HFF-Myc (cell line): ENCODE results near the gene RTP5.

ENCODE experiments used
- DNase-seq: peaks from one replicate; pipeline ENCODE4 v3.0.0-alpha.2; 2011; ENCODE audit warnings: low read depth; ENCODE audit errors: extremely low read depth
- H3K4me3 ChIP-seq: replicated peaks from 2 replicates; pipeline ENCODE4 v1.5.1; 2011; ENCODE audit warnings: low read depth, mild to moderate bottlenecking, control low read depth, low read length
- TF ChIP-seq, protein P1 (sequence below): IDR thresholded peaks from 2 replicates; pipeline ENCODE4 v1.5.1; 2012; ENCODE audit warnings: mild to moderate bottlenecking, low read depth, low read length, control low read depth; ENCODE audit errors: missing control alignments

RTP5 gene

DNA sequence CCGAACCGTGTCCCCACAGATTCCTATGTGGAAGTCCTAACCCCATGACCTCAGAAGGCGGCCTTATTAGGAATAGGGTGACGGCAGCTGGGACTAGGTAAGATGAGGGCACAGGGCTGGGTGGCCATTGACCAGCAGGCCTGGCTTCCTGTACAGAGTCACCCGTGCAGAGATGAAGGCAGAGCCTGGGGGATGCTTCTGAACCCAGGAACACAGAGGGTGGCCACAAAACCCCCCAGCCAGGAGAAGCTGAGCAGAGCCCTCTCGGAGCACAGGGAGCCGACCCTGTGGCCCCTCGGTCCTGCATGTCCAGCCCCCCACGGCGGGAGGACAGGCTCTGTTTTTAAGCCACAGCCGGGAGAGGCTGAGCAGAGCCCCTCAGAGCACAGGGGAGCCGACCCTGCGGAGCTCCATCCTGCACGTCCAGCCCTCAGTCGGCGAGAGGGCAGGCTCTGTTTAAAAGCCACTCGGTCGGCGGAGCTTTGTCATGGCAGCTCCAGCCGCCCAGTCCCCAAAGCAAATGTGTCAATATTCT, 13.6 kb upstream of the RTP5 start:
- no peak for DNase-seq

DNA sequence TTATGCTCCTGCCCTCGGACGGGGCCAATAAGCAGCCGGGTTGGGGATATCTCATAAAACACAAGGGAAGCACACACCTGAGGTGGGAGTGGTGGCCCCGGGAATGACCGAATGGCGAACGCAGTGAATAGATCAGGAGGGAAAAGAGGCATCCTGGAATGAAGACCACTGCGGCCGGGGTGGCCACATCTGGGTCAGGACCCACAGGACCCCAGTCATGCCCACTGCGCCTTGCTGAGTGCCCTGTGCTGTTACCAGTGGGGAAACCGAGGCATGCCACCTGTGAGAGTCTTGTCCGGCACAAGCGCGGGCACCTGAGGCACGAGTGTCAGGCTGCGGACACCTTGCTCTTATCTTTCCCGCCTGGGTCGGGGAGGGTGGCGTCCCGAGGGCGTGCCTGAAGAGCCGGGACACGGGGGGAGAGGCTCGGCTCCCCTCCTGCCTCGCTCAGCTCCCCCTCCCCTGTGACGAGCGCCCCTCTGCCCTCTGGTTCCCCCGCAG, 12.4 kb upstream of the RTP5 start:
- no peak overlapping the region for H3K4me3 ChIP-seq
- no peak for DNase-seq
- TF ChIP-seq, protein P1, sequence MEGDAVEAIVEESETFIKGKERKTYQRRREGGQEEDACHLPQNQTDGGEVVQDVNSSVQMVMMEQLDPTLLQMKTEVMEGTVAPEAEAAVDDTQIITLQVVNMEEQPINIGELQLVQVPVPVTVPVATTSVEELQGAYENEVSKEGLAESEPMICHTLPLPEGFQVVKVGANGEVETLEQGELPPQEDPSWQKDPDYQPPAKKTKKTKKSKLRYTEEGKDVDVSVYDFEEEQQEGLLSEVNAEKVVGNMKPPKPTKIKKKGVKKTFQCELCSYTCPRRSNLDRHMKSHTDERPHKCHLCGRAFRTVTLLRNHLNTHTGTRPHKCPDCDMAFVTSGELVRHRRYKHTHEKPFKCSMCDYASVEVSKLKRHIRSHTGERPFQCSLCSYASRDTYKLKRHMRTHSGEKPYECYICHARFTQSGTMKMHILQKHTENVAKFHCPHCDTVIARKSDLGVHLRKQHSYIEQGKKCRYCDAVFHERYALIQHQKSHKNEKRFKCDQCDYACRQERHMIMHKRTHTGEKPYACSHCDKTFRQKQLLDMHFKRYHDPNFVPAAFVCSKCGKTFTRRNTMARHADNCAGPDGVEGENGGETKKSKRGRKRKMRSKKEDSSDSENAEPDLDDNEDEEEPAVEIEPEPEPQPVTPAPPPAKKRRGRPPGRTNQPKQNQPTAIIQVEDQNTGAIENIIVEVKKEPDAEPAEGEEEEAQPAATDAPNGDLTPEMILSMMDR = no peak

More for the DNA sequence above, 13.6 kb upstream of the RTP5 start:
- TF ChIP-seq, protein P1 = no peak
- no peak overlapping the region for H3K4me3 ChIP-seq

DNA sequence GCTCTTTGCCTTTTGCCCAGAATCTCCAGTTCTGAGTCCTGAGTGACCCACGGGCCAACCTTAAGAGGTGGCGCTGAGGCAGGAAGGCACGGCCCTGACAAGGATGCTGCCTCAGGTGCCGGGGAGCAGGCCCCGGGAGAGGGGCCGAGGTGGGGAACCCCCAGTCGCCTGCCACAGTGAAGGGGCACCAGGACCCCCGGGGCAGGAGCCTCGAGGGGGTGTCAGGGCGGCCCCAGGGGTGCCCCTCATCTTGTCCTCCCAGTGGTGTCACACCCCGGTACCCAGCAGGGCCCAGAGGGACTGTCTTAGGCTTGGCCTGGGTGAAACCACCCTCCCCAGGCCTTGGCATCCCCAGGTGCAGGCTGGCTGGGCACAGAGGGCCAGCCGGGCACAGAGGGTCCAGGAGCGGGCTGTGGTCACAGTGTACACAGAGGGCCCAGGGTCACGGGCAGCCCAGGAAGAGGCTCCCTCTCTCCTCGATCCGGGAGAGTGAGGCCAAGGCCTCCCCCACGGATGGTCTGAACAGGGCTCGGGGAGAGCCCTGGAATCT, 11.9 kb upstream of the RTP5 start:
- DNase-seq = no peak
- no peak overlapping the region for H3K4me3 ChIP-seq
- TF ChIP-seq, protein P1 = no peak

DNA sequence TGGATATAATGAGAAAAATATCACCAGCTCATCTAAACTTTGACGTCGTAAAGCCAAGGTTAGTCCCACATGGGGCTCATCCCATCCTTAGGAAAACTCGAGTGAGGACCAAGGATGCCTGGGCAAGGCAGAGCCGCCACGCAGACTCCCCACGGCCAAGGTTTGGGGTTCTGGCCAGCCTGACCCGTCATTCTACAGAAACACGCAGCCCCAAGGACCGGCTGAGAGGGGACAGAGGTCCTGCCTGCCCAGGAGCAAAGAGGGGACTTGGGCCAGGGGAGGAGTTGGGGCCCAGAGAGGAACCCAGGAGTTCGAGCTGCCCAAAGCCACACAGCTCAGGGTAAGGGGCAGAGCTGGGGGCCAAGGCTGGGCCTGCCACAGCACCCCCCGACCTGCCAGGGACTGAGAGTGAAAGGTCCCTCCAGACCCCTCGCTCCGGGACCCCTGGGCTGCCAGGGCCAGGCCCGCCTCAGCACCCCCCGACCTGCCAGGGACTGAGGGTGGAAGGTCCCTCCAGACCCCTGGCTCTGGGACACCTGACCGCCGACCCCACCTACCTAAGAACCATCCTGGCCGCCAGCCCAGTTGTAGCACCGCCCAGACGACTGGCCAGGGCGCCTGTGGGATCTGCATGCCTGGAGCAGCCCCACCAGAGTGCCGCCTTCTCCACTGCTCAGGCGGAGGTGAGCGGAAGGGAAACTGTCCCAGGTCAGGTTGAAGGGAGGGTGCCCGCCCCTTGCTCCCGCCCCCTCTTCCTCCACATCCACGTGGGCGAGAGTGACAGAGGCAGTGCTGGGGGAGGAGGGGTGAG, 11.1 kb upstream of the RTP5 start, which contains the start of gene PDCD1:
Gene PDCD1, minus strand, starts transcription at position 689 of the 811 bp plus-strand sequence. Its CDS starts 56 bp downstream, at position 633.
- no peak for DNase-seq
- TF ChIP-seq, protein P1 = no peak
- no peak within 1 kb of the TSS for H3K4me3 ChIP-seq

DNA sequence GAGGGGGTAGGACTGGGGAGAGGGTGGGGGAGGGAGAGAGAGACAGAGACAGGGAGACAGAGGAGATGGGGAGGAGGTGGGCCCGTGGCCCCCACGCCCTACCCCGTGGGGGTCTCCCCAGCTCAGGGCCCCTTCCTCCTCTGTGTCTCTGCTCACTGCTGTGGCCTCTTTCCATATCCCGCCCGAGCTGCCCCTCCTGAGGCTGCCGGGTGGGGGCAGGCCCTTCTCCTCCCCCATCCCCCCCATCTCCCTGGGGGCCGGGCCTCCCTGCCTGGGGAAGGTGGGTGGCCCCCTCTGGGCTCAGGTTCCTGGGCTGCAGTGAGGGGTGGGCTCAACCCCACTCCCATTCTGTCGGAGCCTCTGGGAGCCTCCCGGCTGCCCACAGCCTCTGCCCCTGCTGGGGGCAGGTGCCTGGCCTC, 10.5 kb upstream of the RTP5 start:
- no peak for DNase-seq
- no peak overlapping the region for H3K4me3 ChIP-seq
- TF ChIP-seq, protein P1 = no peak

DNA sequence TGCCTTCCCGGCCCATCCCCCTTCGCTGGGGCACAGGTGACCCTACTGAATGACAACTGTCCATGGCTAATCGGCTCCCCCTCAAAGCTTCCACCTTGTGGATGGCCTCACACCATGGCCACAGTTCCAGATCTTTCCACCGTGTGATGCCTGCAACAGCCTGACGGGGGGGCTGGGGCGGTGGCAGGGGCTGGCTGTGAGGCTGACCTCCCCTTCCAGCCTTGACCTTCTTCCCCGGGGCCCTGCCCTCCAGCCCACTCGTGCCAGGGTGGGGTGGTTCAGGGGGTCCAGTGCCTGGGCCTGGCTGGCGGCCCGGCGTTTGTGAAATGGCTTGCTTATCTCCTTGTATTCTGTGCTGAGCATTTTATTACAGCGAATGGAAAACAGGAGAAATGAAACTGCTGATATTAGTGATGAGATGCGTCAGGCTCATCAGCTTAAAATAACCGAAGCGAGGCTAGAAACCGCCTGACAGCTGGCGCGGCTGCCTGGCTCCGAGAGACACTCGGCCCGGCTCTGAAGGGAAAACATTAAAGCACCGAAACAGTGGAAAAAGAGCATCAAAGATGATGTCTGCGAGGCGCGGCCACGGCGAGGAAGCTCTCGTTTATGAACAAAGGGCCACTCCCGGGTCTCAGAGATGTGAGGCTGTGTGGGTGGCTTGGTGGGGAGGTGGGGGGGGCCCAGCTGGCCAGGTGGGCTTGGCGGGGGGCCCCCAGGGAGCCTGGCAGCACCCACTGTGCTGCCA, 9.9 kb upstream of the RTP5 start:
- DNase-seq = no peak
- TF ChIP-seq, protein P1 = no peak
- H3K4me3 ChIP-seq = no peak overlapping the region
